ENCODE results near the gene MEG3.
"Not testable (repeated sequence)": the region's sequence is repeated elsewhere in the genome, so short reads cannot be mapped to it uniquely, and the experiment has no call there.

MEG3 gene

GRCh38 chr14:100815478-100816285 lies 10.2 kb upstream of the MEG3 start:
- DNase-seq (ENCODE audit: low read depth): no peak

- no peak for DNase-seq (ENCODE audit: low read depth)
These were observed 9.5 kb upstream of the MEG3 start for GRCh38 chr14:100816286-100816949.

GRCh38 chr14:100816950-100817901 lies 8.7 kb upstream of the MEG3 start:
- no peak for DNase-seq (ENCODE audit: low read depth)

- DNase-seq (ENCODE audit: low read depth): no peak
These were observed 7.7 kb upstream of the MEG3 start for GRCh38 chr14:100818221-100818699.

- DNase-seq (ENCODE audit: low read depth): not testable (repeated sequence)
These were observed 7.0 kb upstream of the MEG3 start for GRCh38 chr14:100818923-100819322.

- no peak for DNase-seq (ENCODE audit: low read depth)
These were observed 6.5 kb upstream of the MEG3 start for GRCh38 chr14:100819453-100819828.

GRCh38 chr14:100819829-100820475 lies 6.0 kb upstream of the MEG3 start:
- DNase-seq (ENCODE audit: low read depth): no peak

- no peak for DNase-seq (ENCODE audit: low read depth)
These were observed 5.0 kb upstream of the MEG3 start for GRCh38 chr14:100820957-100821356.

- DNase-seq (ENCODE audit: low read depth): no peak
These were observed 3.9 kb upstream of the MEG3 start for GRCh38 chr14:100822013-100822412.

- DNase-seq (ENCODE audit: low read depth): no peak
These were observed 3.2 kb upstream of the MEG3 start for GRCh38 chr14:100822532-100823296.

- no peak for DNase-seq (ENCODE audit: low read depth)
These were observed 2.4 kb upstream of the MEG3 start for GRCh38 chr14:100823413-100824080.

GRCh38 chr14:100824091-100824551 lies 1.8 kb upstream of the MEG3 start:
- no peak for DNase-seq (ENCODE audit: low read depth)

GRCh38 chr14:100824901-100825712 lies 811 bp upstream of the MEG3 start:
- DNase-seq (ENCODE audit: low read depth): no peak

- DNase-seq (ENCODE audit: low read depth): no peak
These were observed 628 bp downstream of the MEG3 start for GRCh38 chr14:100826391-100827100.

GRCh38 chr14:100827101-100828021 lies 1.4 kb downstream of the MEG3 start:
- no peak for DNase-seq (ENCODE audit: low read depth)

GRCh38 chr14:100828031-100828769 lies 2.3 kb downstream of the MEG3 start:
- DNase-seq (ENCODE audit: low read depth): no peak

GRCh38 chr14:100830681-100831080 lies 4.8 kb downstream of the MEG3 start:
- no peak for DNase-seq (ENCODE audit: low read depth)
